GM19397 (cell line): ENCODE results near the gene FIG4.
"Not testable (repeated sequence)": the region's sequence is repeated elsewhere in the genome, so short reads cannot be mapped to it uniquely, and the experiment has no call there.

Experiments
- ATAC-seq: cut with Tn5 transposase; IDR thresholded peaks from one replicate; pipeline ENCODE4 v1.9.1; 2021; ENCODE audit warnings: mild to moderate bottlenecking, moderate library complexity; ENCODE audit not compliant: unreplicated experiment

FIG4 gene

DNA sequence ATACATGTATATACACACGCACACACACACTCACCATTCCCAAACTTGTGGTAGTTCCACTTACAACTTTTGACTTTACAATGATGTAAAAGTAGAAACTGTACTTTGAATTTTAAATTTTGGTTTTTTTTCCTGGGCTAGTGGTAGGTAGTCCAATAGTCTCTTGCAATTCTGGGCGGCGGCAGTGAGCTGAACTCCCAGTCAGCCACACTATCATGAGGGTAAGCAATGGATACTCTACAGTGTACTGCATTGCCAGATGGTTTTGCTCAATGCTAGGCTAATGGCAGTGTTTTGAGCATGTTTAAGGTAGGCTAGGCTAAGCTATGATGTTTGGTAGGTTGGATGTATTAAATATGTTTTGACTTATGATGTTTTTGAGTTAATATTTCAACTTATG lies 150.8 kb downstream of the FIG4 start:
- ATAC-seq = no peak

DNA sequence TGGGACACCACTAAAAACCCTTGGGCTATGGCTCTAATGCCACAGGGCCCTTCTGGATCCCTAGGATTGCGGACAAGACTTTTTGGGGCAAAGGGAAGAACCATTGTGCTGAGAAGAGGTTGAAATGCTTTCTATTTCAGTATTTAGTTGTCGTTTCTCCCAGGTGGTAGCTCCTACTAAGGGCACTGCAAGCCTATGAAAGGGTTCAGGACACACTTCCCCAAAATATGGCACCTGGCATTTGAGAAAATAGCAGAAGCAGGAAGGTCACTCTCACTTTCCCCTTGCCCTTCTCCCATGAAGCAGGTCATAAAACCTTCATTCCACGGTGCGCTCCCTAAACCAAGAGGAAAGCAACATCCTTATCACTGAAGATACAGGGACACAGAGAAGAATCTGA lies 161.6 kb downstream of the FIG4 start:
- ATAC-seq = no peak

DNA sequence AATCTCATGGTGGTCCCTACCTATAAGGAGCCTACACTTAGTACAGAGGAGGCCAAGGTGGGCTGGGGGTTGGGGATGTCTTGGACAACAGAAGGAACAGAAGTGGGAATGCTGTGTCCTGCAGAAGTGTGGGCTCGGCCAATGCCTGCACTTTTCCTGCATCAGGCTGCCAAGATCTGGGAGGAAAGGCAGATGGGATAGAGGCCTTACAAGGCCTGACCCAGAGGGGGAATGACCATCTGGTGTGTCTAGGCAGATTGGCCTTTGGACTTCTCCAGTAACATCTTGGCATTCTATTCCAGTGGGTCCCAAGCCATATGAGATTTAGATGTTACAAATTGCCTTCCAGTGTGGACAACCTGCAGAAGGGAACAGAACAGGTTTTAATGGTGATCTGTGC lies 162.3 kb downstream of the FIG4 start:
- ATAC-seq = no peak

DNA sequence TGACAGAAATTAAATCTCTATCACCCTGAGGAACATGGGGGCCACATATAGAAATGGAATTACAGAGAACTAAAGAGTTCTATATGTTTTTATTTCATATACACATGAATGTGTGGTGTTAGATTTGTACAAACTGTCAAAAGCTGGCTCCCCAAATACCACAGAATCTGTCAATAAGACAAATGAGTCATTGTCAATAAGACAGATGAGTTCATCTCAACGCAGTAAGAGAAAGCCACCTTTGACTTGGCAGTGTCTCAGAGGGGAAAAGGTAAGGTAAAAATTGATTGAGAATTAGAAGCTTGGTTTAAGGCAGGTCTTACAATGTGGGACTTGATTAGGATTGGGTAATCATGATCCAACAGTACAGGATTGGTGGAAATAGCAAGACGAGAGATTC lies 162.9 kb downstream of the FIG4 start:
- ATAC-seq = no peak

DNA sequence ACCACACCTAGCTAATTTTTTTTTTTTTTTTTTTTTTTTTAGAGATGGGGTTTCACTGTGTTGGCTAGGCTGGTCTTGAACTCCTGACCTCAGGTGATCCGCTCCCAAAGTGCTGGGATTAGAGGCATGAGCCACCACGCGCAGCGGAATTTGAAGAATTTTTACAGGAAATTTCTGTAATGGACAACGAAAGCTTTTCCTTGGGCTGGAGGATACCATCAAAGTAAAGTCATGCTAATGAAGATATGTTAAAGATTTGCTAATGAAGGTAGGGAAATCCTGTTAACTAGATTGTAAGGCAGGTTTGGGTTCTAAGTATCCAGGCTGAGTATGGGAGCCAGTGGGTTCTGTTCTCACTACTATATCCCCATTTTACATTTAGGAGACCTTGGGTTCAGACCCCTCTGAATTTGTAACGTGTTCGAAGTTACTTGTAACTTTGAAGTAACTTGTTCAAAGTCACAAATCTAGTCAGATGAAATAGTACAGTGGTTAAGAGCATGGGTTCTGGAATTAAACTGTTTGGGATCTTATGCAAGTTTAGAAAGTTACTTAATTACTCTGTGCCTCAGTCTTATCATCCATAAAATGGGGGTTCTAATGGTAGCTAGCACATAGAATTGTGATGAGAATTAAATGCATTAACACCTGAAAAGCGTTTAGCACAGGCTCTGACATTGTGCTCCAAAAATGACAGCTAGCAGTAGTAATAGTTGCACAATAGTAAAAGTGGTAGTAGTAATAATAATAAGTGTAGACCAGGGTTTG lies 163.6 kb downstream of the FIG4 start:
- no peak for ATAC-seq

DNA sequence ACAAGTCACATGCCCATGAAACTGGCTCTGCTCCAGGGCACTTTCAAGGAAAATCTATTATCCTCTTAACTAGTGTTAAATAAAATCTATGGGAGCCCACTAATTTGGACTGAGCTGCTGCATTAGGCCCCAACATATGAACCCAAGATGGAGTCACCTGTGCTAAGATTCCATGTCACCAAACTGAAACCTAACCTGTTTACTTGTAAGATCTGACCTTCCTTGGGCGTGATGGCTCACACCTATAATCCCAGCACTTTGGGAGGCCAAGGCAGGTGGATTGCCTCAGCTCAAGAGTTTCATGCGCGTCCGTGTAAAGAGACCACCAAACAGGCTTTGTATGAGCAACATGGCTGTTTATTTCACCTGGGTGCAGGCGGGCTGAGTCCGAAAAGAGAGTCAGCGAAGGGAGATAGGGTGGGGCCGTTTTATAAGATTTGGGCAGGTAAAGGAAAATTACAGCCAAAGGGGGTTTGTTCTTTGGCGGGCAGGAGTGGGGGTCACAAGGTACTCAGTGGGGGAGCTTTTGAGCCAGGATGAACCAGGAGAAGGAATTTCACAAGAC lies 164.5 kb downstream of the FIG4 start:
- ATAC-seq = not testable (repeated sequence)

DNA sequence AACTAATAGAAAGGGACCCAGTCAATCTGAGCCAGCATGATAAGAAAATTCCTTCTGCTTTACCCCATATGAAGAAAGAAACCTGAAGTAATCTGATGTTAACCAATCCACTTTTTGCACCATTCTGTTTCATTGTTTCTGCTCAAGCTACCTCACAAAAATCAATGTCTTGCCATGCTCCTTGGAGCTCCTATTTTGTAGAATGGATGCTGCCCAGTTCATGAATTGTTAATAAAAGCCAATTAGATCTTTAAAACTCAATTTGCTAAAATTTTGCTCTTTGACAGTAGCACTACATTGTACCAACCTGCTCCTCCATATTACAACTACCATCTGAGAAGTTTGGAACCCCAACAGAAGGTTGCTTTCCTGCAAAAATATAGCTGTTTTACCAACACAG lies 170.8 kb downstream of the FIG4 start:
- no peak for ATAC-seq

DNA sequence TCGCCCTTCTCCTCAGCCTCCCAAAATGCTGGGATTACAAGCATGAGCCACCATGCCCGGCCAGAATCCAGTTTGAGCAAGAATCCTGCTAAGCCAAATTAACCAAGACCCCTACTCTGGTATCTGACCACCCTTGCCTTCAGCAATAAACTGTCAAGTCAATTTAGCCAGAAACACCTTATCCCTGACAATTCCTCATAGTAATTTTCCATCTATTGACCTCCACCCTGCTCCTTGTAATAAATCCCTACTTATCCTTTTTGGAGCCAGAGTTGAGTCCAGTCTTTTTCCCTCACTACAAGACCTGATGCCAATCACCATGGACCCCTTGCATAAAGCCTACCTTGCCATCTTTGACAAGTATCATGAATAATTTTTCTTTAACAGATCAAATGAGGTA lies 173.0 kb downstream of the FIG4 start:
- ATAC-seq = no peak

DNA sequence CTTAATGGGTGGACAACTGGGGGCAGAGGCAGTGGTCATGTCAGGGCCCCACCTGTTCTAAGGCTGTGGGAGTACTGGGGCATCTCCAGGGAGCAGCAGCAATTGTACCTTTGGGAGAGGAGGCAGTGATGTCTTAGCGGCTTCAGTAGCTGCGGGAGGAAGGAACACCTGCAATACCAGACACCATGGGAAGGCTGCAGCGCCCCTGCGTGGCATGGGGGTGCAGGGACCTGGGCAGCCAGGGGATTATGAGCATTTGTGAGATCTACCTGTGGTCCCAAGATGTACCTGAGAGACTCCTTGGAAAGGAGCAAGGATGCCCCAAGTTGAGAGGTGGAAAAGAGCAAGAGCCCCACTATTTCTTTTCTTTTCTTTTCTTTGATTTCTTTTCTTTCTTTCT lies 174.9 kb downstream of the FIG4 start:
- ATAC-seq = no peak

DNA sequence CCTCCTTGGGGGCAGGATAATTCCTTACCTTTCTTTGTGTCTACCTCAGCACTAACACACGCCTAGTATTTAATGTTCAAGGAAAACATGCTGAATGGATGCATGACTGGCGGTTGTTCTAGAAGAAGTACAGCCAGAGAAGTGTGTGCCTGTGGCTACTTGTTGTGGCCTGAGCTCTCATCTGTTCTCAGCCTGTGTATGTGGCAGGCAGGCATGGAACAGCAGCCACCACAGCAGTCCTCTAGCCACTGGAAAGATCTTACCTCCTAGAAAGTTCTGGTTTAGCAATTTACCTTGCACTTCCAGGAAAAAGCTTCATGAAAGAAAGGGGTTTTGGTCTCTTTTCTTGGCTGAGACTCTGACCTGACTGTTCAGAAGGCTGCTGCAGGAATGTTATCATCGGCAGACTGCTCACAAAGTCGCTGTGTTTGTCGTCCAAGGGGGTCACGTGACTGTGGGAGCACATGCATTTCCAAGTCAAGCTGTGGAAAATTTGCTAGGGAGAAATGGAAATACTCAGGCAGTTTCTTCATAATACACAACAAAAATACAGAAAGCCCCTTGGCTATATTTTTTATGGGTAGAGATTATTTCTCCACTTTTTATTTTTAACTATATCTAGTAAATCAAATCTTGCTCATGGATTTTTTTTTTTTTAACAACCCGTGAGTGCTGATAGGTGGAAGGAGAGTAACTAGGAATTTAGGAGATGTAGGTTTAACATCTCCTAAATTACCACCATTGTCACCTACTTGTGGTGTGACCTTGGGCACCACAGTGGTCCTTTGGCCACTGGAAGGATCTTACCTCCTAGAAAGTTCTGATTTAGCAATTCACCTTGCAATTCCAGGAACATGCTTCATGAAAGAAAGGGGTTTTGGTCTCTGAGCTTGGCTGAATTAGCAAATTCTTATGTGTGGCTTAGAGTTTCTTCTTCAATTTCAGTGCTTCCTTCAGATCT lies 176.2 kb downstream of the FIG4 start:
- ATAC-seq = no peak

DNA sequence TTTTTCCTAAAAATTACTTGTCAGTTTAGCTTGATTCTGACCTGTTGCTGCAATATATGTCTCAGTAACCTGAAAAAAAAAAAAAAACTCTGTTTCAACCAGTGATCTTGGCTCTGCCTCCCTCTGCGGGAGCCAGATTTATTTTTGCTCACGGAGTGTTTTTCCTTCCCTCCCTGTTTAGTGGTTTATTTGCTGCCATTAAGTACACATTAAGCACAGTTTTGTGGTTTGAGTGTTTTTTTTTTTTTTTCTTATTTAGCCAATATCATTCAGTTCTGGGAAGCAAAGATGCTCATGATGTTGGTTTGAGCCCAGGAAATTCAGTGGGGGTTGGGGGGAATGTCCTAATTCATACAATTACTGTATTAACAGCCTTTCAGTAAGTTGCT lies 176.9 kb downstream of the FIG4 start:
- ATAC-seq = no peak

DNA sequence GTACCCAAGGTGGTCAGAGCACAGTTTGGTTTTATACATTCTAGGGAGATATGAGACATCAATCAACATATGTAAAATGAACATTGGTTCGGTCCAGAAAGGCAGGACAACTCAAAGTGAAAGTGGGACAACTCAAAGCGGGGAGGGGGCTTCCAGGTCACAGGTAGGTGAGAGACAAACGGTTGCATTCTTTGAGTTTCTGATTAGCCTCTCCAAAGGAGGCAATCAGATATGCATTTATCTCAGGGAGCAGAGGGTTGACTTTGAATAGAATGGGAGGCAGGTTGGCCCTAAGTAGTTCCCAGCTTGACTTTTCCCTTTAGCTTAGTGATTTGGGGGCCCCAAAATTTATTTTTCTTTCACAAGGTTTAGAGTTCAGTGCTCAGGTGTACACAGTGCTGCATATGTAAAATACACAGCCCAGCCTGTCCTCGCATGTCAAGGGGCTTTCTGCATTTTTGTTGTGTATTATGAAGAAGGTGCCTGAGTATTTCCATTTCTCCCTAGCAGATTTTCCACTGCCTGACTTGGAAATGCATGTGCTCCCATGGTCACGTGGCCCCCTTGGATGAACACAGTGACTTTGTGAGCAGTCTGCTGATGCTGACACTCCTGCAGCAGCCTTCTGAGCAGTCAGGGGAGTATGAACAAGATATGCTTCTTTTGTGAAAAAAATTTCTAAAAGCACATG lies 178.4 kb downstream of the FIG4 start:
- ATAC-seq = not testable (repeated sequence)

DNA sequence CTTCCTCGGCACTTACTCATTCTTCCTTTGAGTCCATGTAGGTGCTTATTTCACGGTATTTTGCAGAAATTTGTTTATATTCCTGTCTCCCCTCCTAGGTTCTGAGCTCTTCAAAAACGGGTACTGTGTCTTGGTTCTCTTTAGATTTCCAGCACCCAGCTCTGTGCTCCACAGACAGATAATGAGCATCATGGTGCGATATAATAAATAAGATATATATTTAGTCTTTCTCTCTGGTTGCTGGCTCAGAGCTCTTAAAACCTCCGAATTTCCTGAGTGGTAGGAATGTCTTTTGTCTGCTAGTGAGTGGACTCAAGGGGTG lies 179.0 kb downstream of the FIG4 start:
- ATAC-seq = no peak

DNA sequence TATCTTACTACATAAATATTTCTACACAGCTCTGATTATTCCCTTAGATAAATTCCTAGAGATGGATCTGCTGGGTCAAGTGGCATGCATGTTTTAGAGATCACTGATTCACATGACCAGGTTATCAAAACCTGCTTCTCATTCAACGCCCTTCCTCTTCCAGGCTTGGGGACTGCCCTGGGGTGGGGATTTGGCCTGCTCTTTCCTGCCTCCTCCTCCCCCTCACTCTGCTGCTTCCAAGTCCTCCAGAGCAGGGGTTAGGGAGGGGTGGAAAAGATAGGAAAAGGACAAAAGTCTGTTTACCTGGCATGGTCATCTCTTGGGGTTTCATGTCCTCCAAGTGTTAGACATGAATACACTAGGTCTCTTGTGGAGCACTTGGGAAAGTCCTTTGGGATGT lies 181.5 kb downstream of the FIG4 start:
- ATAC-seq = no peak

DNA sequence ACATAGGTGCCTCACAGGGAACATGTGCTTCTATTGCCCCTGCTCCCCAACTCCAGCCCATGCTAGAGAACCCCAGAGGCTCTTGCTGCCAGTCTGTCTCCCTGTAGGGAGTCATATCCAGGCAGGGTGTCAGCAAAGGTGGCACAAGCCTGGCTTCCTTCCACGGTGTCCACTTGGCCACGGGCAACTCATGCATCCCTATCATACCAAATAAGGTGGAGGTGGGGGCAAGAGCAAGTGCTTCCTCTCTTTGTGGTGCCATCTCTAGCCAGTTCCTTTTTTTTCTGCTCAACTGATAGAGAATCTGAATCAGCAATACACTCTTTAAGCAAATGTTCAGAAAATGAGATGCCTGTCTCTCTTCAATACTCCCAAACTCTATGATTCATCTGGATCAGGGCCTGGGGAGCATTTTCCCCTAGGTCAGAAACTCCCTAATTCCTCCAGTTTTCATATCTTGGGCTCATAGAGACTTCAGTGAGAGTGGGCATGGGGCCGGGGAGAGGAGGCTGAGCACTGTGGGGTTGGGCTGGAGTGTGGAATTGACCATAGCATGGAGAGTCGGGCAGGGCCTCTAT lies 182.0 kb downstream of the FIG4 start:
- ATAC-seq = no peak

DNA sequence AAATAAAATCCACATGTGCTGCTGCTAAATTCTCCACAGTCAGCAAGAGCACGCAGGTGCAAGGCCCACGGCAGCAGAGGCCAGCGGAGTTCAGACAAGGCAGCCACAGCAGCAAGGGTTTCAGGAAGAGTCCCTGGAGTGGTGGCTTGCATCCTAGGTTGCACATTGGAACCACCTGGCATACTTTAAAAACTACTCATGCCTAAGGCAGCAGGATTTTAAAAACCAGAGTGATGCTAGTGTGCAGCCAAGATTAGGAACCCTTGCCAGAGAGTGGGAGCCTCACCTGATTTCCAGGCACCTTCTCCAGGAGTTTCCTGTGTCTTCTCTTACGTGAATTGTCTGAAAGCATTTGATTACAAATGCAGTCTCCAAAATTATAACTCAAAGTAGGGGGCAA lies 183.0 kb downstream of the FIG4 start:
- no peak for ATAC-seq

DNA sequence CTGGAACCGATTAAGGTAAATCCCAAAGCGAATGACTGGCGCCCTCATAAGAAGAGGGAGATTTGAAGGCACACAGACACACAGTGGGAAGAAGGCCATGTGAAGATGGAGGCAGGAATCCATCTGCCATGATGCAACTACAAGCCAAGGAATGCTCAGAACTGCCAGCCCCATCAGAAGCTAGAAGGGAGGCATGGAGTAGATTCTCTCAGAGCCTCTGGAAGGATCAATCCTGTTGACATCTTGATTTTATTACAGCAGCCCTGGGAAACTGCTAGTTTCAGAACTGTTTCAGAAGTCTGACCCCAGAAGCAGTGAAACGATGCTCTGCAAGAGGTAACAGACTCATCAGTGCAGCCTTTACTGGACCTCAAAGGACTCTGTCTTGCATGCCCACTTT lies 183.5 kb downstream of the FIG4 start:
- ATAC-seq = no peak
